ENCODE data around the gene EFCAB12.
"Not testable (repeated sequence)": the region's sequence is repeated elsewhere in the genome, so short reads cannot be mapped to it uniquely, and the experiment has no call there.

The EFCAB12 gene

DNA sequence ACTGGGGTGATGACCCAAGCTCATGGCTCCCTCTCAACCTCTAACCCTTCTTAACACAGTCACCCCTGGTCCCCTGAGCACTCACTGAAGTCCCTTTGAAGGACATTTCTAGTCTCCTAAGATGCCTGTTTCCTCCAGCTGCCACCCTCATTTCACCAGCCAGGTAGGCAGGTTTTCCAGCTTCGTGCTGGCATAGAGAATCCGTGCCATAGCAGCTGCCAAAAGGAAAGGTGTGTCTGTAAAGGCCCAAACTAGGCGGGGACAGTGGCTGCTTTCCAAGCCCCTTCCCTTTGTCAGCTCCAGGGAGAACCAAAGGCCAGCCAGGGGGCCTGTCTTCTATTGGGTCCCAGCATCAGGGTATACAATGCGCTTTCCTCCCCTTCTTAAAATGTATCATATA is 36.9 kb downstream of the EFCAB12 start:
- not testable (repeated sequence) for DNase-seq

DNA sequence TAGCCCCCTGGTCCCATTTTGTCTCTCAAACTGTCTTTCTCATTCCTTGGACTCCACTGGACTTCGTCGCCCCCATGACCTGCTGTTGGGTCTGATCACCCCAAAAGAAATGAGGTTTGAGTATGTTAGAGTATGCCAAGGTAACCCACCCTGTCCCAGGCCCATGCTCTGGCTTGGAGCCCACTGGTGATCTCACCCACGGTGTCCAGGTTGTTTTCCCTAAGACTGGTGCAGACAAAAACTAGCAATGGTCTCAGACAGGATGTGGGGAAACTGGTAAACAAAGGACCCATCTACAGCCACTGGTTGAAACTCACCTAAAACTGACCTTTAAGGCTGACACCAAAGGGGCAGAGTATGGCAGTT is 38.9 kb downstream of the EFCAB12 start:
- DNase-seq, result no peak

GRCh38 chr3:129388791-129389571 is 39.5 kb downstream of the EFCAB12 start:
- DNase-seq, result not testable (repeated sequence)

GRCh38 chr3:129387487-129387886 is 40.9 kb downstream of the EFCAB12 start:
- DNase-seq, result no peak

- no peak for DNase-seq
Measured at GRCh38 chr3:129386984-129387383, 41.5 kb downstream of the EFCAB12 start.

DNA sequence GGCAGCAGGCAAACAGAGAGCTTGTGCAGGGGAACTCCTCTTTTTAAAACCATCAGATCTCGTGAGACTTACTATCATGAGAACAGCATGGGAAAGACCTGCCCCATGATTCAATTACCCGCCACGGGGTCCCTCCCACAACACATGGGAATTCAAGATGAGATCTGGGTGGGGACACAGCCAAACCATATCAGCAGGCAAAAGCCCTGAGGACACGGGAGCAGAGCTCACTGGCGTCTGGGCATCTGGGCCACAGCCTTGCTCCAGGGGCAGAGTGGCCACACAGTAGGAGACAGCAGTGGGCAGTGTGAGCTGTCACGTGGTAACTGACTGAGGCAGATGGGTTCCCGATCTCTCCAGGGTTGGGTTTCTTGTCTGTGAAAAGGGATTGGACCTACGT is 42.9 kb downstream of the EFCAB12 start:
- not testable (repeated sequence) for DNase-seq

GRCh38 chr3:129384594-129385323 is 43.7 kb downstream of the EFCAB12 start:
- no peak for DNase-seq

- DNase-seq, result not testable (repeated sequence)
Measured at GRCh38 chr3:129384103-129384502, 44.3 kb downstream of the EFCAB12 start.

DNA sequence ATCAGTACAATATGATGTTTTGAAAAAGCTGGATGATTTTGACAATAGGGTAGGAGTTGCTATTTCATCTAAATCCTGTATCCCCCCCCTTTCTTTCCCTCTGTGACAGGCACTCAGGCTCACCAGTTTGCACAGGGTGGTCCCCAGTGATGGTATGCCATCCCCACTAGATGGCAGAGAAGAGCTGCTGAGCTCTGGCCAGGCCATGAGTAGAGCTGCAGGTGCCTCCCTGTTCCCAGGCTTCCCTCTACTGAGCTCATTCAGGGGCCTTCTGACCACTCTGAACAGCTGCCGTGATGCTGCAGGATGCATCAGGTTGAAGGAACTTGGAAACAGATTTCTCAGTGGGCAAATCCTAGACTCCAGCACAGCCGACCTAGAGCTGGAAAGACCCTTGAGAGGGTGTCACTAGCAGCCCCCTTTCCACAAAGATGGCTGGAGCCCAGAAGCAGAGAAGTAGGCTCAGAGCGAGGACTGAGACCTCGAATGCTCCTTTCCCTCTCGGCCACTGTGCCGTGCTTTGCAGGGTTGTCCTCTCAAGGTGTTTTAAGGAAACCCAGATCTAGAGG is 45.1 kb downstream of the EFCAB12 start:
- DNase-seq, result peak; percentile 35

DNA sequence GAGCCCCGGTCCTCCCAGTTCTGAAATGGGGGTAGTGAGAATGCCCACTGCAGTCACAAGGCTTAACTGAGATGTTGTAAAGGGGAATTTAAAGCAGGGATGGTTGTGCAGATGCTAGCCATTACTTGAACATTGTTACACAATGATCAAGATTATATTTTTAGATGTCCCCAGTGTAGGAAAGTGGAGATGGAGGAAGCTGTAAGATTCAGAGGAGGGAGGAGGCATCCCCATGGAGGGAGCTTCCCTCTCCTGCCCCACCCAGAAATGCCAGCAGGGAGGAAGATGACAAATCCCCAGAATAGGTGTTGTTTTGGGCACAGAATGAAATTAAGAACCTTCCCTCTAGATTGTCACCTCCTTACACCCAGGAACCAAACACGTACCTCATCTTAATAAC is 46.1 kb downstream of the EFCAB12 start:
- DNase-seq, result no peak

DNA sequence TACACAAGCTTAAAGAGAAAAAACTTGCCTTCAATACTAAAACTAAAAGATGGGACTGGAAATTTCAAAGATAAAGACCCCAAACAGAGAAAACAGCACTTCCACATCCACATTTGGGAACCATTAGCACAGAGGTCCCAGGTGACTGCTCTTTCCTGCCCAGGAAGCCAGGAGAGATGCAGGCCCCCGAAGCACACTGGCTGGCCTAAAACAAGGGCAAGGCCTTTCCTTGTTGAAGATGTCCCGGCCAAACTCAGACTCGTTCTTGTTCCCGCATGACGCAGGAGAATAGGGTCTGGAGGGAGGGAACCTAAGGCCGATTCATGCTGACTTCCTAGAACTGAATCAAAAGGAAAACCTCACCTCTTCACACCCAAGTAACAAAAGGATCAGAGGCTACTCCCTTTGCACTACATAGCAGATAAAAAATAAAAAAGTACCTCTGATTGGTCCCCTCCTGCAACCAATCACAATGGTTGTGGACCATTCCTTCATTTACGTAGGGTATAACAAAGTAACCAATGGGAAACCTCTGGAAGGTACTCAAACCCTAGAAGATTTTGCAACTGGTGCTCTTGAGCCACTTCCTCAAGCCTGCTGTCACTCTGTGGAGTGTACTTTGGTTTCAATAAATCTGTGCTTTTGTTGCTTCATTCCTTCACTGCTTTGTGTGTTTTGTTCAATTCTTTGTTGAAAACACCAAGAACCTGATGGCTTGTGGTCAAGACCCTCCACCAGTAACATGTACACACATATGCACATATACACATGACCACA is 48.7 kb downstream of the EFCAB12 start:
- DNase-seq, result no peak

DNA sequence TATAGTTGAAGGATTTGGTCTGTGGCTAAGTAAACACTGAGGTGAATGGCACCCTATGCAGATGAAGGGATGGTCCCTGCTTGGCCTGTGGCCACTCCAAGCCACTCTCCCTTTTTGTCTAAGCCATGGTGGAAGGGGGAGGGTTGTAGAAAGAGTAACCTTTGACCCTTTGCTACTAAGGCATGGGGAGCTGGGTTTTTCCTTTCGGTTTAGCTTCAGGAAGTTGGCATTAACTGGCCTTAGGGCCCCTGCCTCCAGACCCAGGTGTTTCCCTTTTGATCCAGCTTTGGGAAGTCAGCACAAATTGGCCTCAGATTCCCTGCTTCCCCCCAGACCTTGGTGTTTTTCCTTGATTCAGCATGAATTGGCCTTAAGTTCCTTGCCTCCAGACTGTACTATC is 49.5 kb downstream of the EFCAB12 start:
- no peak for DNase-seq

DNA sequence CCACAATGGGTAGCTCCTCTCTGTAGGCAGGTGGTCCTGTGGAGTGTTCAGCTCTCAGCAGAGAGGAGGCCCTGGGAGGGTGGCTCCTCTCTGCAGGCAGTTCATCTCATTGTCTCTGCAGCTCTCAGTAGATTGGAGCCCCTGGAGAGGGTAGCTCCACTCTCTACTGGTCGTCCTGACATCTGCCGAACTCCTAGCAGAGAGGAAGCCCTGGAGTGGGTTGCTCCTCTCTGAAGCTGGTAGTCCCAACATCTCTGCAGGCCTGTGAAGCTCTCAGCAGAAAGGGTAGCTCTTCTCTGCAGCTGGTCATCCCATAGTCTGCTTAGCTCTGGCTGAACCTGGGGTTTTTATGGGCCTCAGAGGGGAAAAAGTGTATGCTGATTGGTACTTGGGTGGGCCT is 50.8 kb downstream of the EFCAB12 start:
- DNase-seq, result no peak

DNA sequence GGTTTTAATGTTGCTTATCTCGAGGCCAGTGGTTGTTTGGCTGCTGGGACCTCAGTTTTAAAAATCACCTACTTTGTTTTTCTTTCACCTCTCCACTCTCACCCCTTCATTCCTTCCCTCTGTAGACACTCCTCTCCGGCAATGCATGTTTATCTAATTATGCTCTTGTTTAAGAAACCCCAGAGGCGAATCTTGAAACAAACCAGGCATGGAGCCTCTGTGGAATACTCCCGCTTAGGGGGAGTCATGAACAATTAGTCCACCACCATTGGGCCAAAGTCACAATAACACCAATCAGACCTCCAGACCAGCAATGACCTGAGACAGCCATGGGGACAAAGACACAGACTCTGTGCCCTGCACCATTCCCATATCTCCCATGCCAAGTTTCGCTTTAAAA is 53.3 kb downstream of the EFCAB12 start:
- DNase-seq, result no peak

GRCh38 chr3:129371041-129371826 is 57.2 kb downstream of the EFCAB12 start:
- DNase-seq, result no peak

GRCh38 chr3:129370248-129370964 is 58.0 kb downstream of the EFCAB12 start:
- DNase-seq, result no peak

- no peak for DNase-seq
Measured at GRCh38 chr3:129369711-129370110, 58.7 kb downstream of the EFCAB12 start.

- DNase-seq, result no peak
Measured at GRCh38 chr3:129367821-129368220, 60.6 kb downstream of the EFCAB12 start.

GRCh38 chr3:129366312-129366831 is 62.1 kb downstream of the EFCAB12 start:
- DNase-seq, result no peak

GRCh38 chr3:129365296-129366136 is 62.9 kb downstream of the EFCAB12 start:
- no peak for DNase-seq

- not testable (repeated sequence) for DNase-seq
Measured at GRCh38 chr3:129364811-129365210, 63.6 kb downstream of the EFCAB12 start.

Measured in activated gamma-delta T cell treated with Interleukin-2 at 50 U/mL for 16 hours (primary cell).